Activated B cell treated with CpG ODN at 0.5 μM for 24 hours (primary cell): ENCODE data around the gene ROBO2. TPM values are rescaled to one million over a fixed set of nuclear protein-coding genes. Genes with fewer than 3 reads are reported as not detected.

ENCODE experiments used
- ATAC-seq: fragments of 200-7000 bp; cut with Tn5 transposase; one replicate; pipeline ENCODE4 v1.10.0; 2021; ENCODE audit warnings: low read depth, mild to moderate bottlenecking, moderate library complexity
- CTCF ChIA-PET: fragments of 350-600 bp; sonication (Branson Sonifier 250); formaldehyde crosslinking; loops from one replicate; lab custom pipeline; 2021; ENCODE audit warnings: antibody characterized with exemption; lab: Charles Lee
- POLR2A ChIA-PET: fragments of 350-600 bp; sonication (Branson Sonifier 250); formaldehyde crosslinking; loops from one replicate; lab custom pipeline; 2021; ENCODE audit warnings: antibody characterized with exemption; lab: Charles Lee
- DNase-seq: peaks from one replicate; pipeline ENCODE4 v3.0.0; 2022
- H3K27ac Mint-ChIP-seq: one replicate; pipeline ENCODE4 v1.8.0; 2020; ENCODE audit warnings: mixed read lengths
- H3K27me3 Mint-ChIP-seq: one replicate; pipeline ENCODE4 v1.8.0; 2021; ENCODE audit warnings: mixed read lengths
- H3K36me3 Mint-ChIP-seq: one replicate; pipeline ENCODE4 v1.8.0; 2021; ENCODE audit warnings: low read depth, mixed read lengths
- H3K4me1 Mint-ChIP-seq: one replicate; pipeline ENCODE4 v1.8.0; 2021; ENCODE audit warnings: mixed read lengths
- H3K4me3 Mint-ChIP-seq: one replicate; pipeline ENCODE4 v1.8.0; 2020; ENCODE audit warnings: mild to moderate bottlenecking, mixed read lengths
- H3K9me3 Mint-ChIP-seq: one replicate; pipeline ENCODE4 v1.8.0; 2020; ENCODE audit warnings: mixed read lengths
- CTCF ChIP-seq: fragments of 200-600 bp; IDR thresholded peaks from one replicate; pipeline ENCODE4 v1.8.0; 2022; ENCODE audit warnings: antibody characterized with exemption, mild to moderate bottlenecking
- intact Hi-C: fragments of 100-400 bp; cut with micrococcal nuclease; formaldehyde crosslinking; loops from one replicate; pipeline ENCODE4 v1.15.1; 2024
- total RNA-seq: library from RNA; stranded (reverse); gene quantifications from 2 replicates; pipeline ENCODE4 v1.2.3, GENCODE V29; 2022

Gene ROBO2
- total RNA-seq, 1 donor from 2014 or later = not detected

GRCh38 chr3:77203851-77204250 is 164.0 kb downstream of the ROBO2 start:
- no peaks in the 10 kb centered on the region for H3K36me3 Mint-ChIP-seq
- DNase-seq (no peak), ATAC-seq (no peak)
- intact Hi-C loops = no loop called here
- ChIA-PET POLR2A (no interaction called here), CTCF (no interaction called here)
- no peaks in the 10 kb centered on the region for H3K4me1 Mint-ChIP-seq
- no peaks in the 10 kb centered on the region for H3K27me3 Mint-ChIP-seq
- no peaks in the 10 kb centered on the region for H3K9me3 Mint-ChIP-seq
- no peak overlapping the region for H3K27ac Mint-ChIP-seq
- no peak overlapping the region for H3K4me3 Mint-ChIP-seq
- no peak for TF ChIP-seq CTCF

- H3K27me3 Mint-ChIP-seq = no peaks in the 10 kb centered on the region
- ATAC-seq (no peak), DNase-seq (no peak)
- H3K4me1 Mint-ChIP-seq = no peaks in the 10 kb centered on the region
- no peaks in the 10 kb centered on the region for H3K9me3 Mint-ChIP-seq
- TF ChIP-seq CTCF = no peak
- no peak overlapping the region for H3K27ac Mint-ChIP-seq
- no peaks in the 10 kb centered on the region for H3K36me3 Mint-ChIP-seq
- ChIA-PET POLR2A (no interaction called here), CTCF (no interaction called here)
- intact Hi-C loops = no loop called here
- H3K4me3 Mint-ChIP-seq = no peak overlapping the region
Observed at GRCh38 chr3:77204788-77205187, 164.9 kb downstream of the ROBO2 start.

GRCh38 chr3:77207753-77208152 is 167.9 kb downstream of the ROBO2 start:
- Mint-ChIP-seq H3K9me3 (peaks cover 7% of the 10 kb centered on the region), H3K4me1 (no peaks in the 10 kb centered on the region), H3K27ac (no peak overlapping the region), H3K36me3 (no peaks in the 10 kb centered on the region), H3K27me3 (no peaks in the 10 kb centered on the region), H3K4me3 (no peak overlapping the region)
- intact Hi-C loops = no loop called here
- no peak for TF ChIP-seq CTCF
- ATAC-seq (no peak), DNase-seq (no peak)
- POLR2A ChIA-PET = no interaction called here
- CTCF ChIA-PET = no interaction called here

- intact Hi-C loops = no loop called here
- DNase-seq (no peak), ATAC-seq (no peak)
- POLR2A ChIA-PET = no interaction called here
- TF ChIP-seq CTCF = no peak
- Mint-ChIP-seq H3K36me3 (no peaks in the 10 kb centered on the region), H3K27me3 (no peaks in the 10 kb centered on the region), H3K9me3 (peaks cover 2% of the 10 kb centered on the region), H3K27ac (no peak overlapping the region), H3K4me3 (no peak overlapping the region), H3K4me1 (no peaks in the 10 kb centered on the region)
- CTCF ChIA-PET = no interaction called here
Observed at GRCh38 chr3:77222701-77223100, 182.8 kb downstream of the ROBO2 start.

- no peak for TF ChIP-seq CTCF
- Mint-ChIP-seq H3K27ac (no peak overlapping the region), H3K4me3 (no peak overlapping the region), H3K36me3 (no peaks in the 10 kb centered on the region), H3K9me3 (peaks cover 2% of the 10 kb centered on the region), H3K4me1 (no peaks in the 10 kb centered on the region), H3K27me3 (no peaks in the 10 kb centered on the region)
- no peak for DNase-seq
- ChIA-PET CTCF (no interaction called here), POLR2A (no interaction called here)
- no peak for ATAC-seq
- intact Hi-C loops = no loop called here
Observed at GRCh38 chr3:77227567-77227966, 187.7 kb downstream of the ROBO2 start.
